K562 (cell line): ENCODE measurements around the gene ADARB2. TPM values are rescaled to one million over a fixed set of nuclear protein-coding genes. Genes with fewer than 3 reads are reported as not detected.

Source experiments
- ATAC-seq: fragments of 200-7000 bp; cut with Tn5 transposase; 3 replicates; pipeline ENCODE4 v1.9.1; 2020; ENCODE audit warnings: moderate library complexity
- BruUV-seq: library from RNA; stranded (reverse); fragments of 400-500 nt; replicated peaks from 2 replicates; lab custom pipeline; 2021; lab: Mats Ljungman, UMichigan
- CTCF ChIA-PET: fragments of 300-600 bp; formaldehyde crosslinking; extraction: SDS; loops from one replicate; lab custom pipeline; 2021; ENCODE audit warnings: low intra/inter-chr PET ratio; lab: Yijun Ruan, JAX
- POLR2A ChIA-PET: fragments of 300-600, 350-650 bp; sonication (Branson Sonifier 250); formaldehyde crosslinking; extraction: SDS; loops from one replicate; lab custom pipeline; 2021; ENCODE audit warnings: antibody characterized with exemption, inconsistent platforms; lab: Yijun Ruan, JAX
- DNase-seq, 4 experiments: peaks; one replicate each; pipeline versions ENCODE4 v3.0.0 to v3.0.0-alpha.2; 2011 to 2018; ENCODE audit warnings: low spot score in 3 of 4, mixed read lengths in 3 of 4; ENCODE audit errors: extremely low read depth in 1 of 4
- FAIRE-seq: peaks from 2 replicates; lab custom pipeline; 2011; peaks lifted over from hg19 to GRCh38; lab: Jason Lieb, UNC
- H2AFZ ChIP-seq: 2 replicates; pipeline ENCODE4 v1.6.0; 2011; ENCODE audit warnings: low read depth, low read length, control low read depth, inconsistent platforms
- H3K27ac ChIP-seq: fragments of 200-600 bp; 3 replicates; pipeline ENCODE4 v1.8.0; 2011; ENCODE audit warnings: low read depth, mild to moderate bottlenecking, control low read depth, inconsistent platforms, low read length, moderate library complexity, mixed read lengths; ENCODE audit errors: extremely low read depth
- H3K27me3 ChIP-seq, 2 experiments: fragments of 300-600 bp in 1 of 2; 2 replicates in 1 of 2; 3 replicates in 1 of 2; pipeline versions ENCODE4 v1.6.0 to v1.8.0; 2011; ENCODE audit warnings: inconsistent platforms in 2 of 2, low read length in 2 of 2, mild to moderate bottlenecking in 1 of 2, mixed read lengths in 1 of 2, moderate library complexity in 1 of 2; ENCODE audit not compliant: control insufficient read depth in 2 of 2, insufficient read depth in 2 of 2
- H3K36me3 ChIP-seq: fragments of 300-600 bp; 3 replicates; pipeline ENCODE4 v1.8.0; 2011; ENCODE audit warnings: mild to moderate bottlenecking, low read length, inconsistent platforms; ENCODE audit not compliant: control insufficient read depth, insufficient read depth
- H3K4me1 ChIP-seq, 2 experiments: fragments of 200-600 bp in 1 of 2; replicated peaks in 1 of 2; 2 replicates in 1 of 2; 3 replicates in 1 of 2; pipeline versions ENCODE4 v1.5.1 to v1.8.0; 2011; ENCODE audit warnings: inconsistent platforms in 2 of 2, low read length in 2 of 2, mild to moderate bottlenecking in 1 of 2, mixed read lengths in 1 of 2, moderate library complexity in 1 of 2; ENCODE audit not compliant: control insufficient read depth in 2 of 2, insufficient read depth in 2 of 2
- H3K4me2 ChIP-seq: 2 replicates; pipeline ENCODE4 v1.6.1; 2011; ENCODE audit warnings: low read length, control low read depth, inconsistent platforms, mixed read lengths; ENCODE audit not compliant: insufficient read depth
- H3K4me3 ChIP-seq: fragments of 200-600 bp; sonication (generic), shearing (Covaris generic); 2 replicates; pipeline ENCODE4 v1.5.1; 2016; ENCODE audit warnings: control low read depth, inconsistent platforms
- H3K79me2 ChIP-seq: fragments of 200-600 bp; 3 replicates; pipeline ENCODE4 v1.8.0; 2011; ENCODE audit warnings: low read length, inconsistent platforms; ENCODE audit not compliant: control insufficient read depth, insufficient read depth
- H3K9ac ChIP-seq, 2 experiments: 2 replicates each; pipeline versions ENCODE4 v1.6.0 to v1.6.1; 2011; ENCODE audit warnings: low read depth in 2 of 2, low read length in 2 of 2, control low read depth in 1 of 2, inconsistent platforms in 1 of 2, mild to moderate bottlenecking in 1 of 2, mixed read lengths in 1 of 2; ENCODE audit not compliant: insufficient read depth in 1 of 2
- H3K9me1 ChIP-seq: one replicate; pipeline ENCODE4 v1.6.0; 2011; ENCODE audit warnings: inconsistent platforms, mild to moderate bottlenecking, low read length, moderate library complexity; ENCODE audit not compliant: control insufficient read depth, insufficient read depth
- H3K9me3 ChIP-seq: replicated peaks from 2 replicates; pipeline ENCODE4 v1.5.1; 2011; ENCODE audit warnings: low read depth, low read length, inconsistent platforms; ENCODE audit not compliant: control insufficient read depth, insufficient read depth
- H4K20me1 ChIP-seq: replicated peaks from 2 replicates; pipeline ENCODE4 v1.6.1; 2011; ENCODE audit warnings: low read length, inconsistent platforms, mixed read lengths; ENCODE audit not compliant: control insufficient read depth, insufficient read depth
- AFF1 ChIP-seq, 2 experiments: fragments of 450-650 bp; IDR thresholded peaks; 2 replicates each; pipeline ENCODE4 v1.6.1; 2018; ENCODE audit warnings: mild to moderate bottlenecking in 2 of 2, low read depth in 1 of 2; ENCODE audit not compliant: partially characterized antibody in 2 of 2
- CLOCK ChIP-seq: fragments of 250-450 bp; sonication (Bioruptor Pico); IDR thresholded peaks from 2 replicates; pipeline ENCODE4 v1.4.0; 2020; ENCODE audit warnings: mild to moderate bottlenecking, moderate library complexity, borderline replicate concordance
- CREBBP ChIP-seq: IDR thresholded peaks from one replicate; pipeline ENCODE4 v1.6.1; 2012; ENCODE audit warnings: low read depth, mild to moderate bottlenecking, control low read depth, inconsistent platforms, low read length
- HCFC1 ChIP-seq: IDR thresholded peaks from 2 replicates; pipeline ENCODE4 v1.6.1; 2012; ENCODE audit warnings: low read depth, low read length, improper control_type of control experiment
- JUNB ChIP-seq: fragments of 450-650 bp; formaldehyde crosslinking; conservative IDR thresholded peaks from 2 replicates; pipeline ENCODE4 v1.4.0; 2020; ENCODE audit warnings: mild to moderate bottlenecking
- ZNF586 ChIP-seq: fragments of 450-650 bp; formaldehyde crosslinking; conservative IDR thresholded peaks from 2 replicates; pipeline ENCODE4 v1.4.0; 2020; ENCODE audit warnings: mild to moderate bottlenecking, moderate library complexity
- ZNF766 ChIP-seq: fragments of 200-800 bp; sonication (Bioruptor generic); conservative IDR thresholded peaks from 2 replicates; pipeline ENCODE4 v1.6.1; 2016; ENCODE audit warnings: missing genetic modification characterization, missing compliant biosample characterization
- WGBS: fragments of 100-300 bp; shearing (Covaris generic); methylation state at CpG from one replicate; pipeline ENCODE4 v1.1.6; 2016; ENCODE audit warnings: low coverage, mixed read lengths; ENCODE audit not compliant: insufficient coverage; ENCODE audit errors: missing lambda C conversion rate; 5-methylcytosine and 5-hydroxymethylcytosine counted together
- in situ Hi-C: fragments of 300-500 bp; cut with MboI; formaldehyde crosslinking; loops from 4 replicates; pipeline ENCODE4 v1.15.0; 2018; ENCODE audit warnings: inconsistent platforms, mixed read lengths
- intact Hi-C: fragments of 100-400 bp; cut with micrococcal nuclease; formaldehyde crosslinking; loops from 2 replicates; pipeline ENCODE4 v1.14.2; 2022
- polyA plus RNA-seq, 8 experiments: library from polyadenylated mRNA; depleted of rRNA in 4 of 8; stranded (reverse) in 5 of 8; unstranded in 3 of 8; fragments of >200 nt; fragmentation: Nextera tagmentation in 2 of 8; fragmentation: Illumina TruSeq in 1 of 8; extraction: Ambion mirVana in 2 of 8; extraction: Trizol in 1 of 8; gene quantifications; 2 replicates each; pipeline versions ENCODE4 v1.2.1 to v1.2.3, GENCODE V29; 2011 to 2014; ENCODE audit warnings: inconsistent platforms in 1 of 8, missing spikeins in 1 of 8
- total RNA-seq, 7 experiments: library from RNA; depleted of rRNA in 6 of 7; stranded (reverse); fragments of >200 nt in 6 of 7; fragmentation: Illumina TruSeq in 2 of 7; extraction: Trizol in 2 of 7; gene quantifications; 2 replicates each; pipeline versions ENCODE4 v1.2.1 to v1.2.3, GENCODE V29; 2011 to 2021; ENCODE audit warnings: low replicate concordance in 1 of 7
- TF ChIP-seq, protein P1 (sequence below): IDR thresholded peaks from 2 replicates; pipeline ENCODE4 v1.6.1; 2014; ENCODE audit warnings: antibody characterized with exemption
- TF ChIP-seq, protein P2 (sequence below): sonication (generic); formaldehyde crosslinking; IDR thresholded peaks from 2 replicates; pipeline ENCODE4 v1.8.1; 2023; ENCODE audit warnings: mild to moderate bottlenecking, missing genetic modification reagents

ADARB2 gene
- total and polyA plus RNA-seq, 9 of the 15 experiments (the other 6 are each of a cell fraction or from before 2014, with no cell fraction given), result not detected

GRCh38 chr10:1413823-1414222 lies 323.5 kb downstream of the ADARB2 start:
- H2AFZ ChIP-seq, result no peak overlapping the region
- FAIRE-seq (no peak), ATAC-seq (no peak), DNase-seq (no peak)
- BruUV-seq, result no TSS peak
- ChIA-PET CTCF (no interaction called here), POLR2A (interaction anchor here (0.7 kb wide), 1 partner anchor 295 kb away, joined by 5 read pairs; no protein-coding TSS in a partner anchor)
- no peak overlapping the region for H3K4me3 ChIP-seq
- H3K79me2 ChIP-seq, result no peaks in the 10 kb centered on the region
- H3K4me1 ChIP-seq, result peaks cover 0 to 3% of the 10 kb centered on the region in 2 experiments; a peak in 1 of 5 replicates
- TF ChIP-seq JUNB (CRISPR knock-in tag), result no peak
- TF ChIP-seq CLOCK (CRISPR knock-in tag), result no peak
- no peak for TF ChIP-seq HCFC1
- no peak for TF ChIP-seq CREBBP
- TF ChIP-seq ZNF766 (CRISPR knock-in tag), result no peak
- TF ChIP-seq, protein P1, sequence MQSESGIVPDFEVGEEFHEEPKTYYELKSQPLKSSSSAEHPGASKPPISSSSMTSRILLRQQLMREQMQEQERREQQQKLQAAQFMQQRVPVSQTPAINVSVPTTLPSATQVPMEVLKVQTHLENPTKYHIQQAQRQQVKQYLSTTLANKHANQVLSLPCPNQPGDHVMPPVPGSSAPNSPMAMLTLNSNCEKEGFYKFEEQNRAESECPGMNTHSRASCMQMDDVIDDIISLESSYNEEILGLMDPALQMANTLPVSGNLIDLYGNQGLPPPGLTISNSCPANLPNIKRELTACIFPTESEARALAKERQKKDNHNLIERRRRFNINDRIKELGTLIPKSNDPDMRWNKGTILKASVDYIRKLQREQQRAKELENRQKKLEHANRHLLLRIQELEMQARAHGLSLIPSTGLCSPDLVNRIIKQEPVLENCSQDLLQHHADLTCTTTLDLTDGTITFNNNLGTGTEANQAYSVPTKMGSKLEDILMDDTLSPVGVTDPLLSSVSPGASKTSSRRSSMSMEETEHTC, result no peak
- TF ChIP-seq, protein P2, sequence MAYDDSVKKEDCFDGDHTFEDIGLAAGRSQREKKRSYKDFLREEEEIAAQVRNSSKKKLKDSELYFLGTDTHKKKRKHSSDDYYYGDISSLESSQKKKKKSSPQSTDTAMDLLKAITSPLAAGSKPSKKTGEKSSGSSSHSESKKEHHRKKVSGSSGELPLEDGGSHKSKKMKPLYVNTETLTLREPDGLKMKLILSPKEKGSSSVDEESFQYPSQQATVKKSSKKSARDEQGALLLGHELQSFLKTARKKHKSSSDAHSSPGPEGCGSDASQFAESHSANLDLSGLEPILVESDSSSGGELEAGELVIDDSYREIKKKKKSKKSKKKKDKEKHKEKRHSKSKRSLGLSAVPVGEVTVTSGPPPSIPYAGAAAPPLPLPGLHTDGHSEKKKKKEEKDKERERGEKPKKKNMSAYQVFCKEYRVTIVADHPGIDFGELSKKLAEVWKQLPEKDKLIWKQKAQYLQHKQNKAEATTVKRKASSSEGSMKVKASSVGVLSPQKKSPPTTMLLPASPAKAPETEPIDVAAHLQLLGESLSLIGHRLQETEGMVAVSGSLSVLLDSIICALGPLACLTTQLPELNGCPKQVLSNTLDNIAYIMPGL (CRISPR knock-in tag), result no peak
- no peak for TF ChIP-seq AFF1 (IDR thresholded peaks at IDR 0.05; ENCODE audit: low read depth in 1 of 2, partially characterized antibody in 2 of 2)
- no peak for TF ChIP-seq ZNF586
- WGBS, result 3% methylated on average over 7 of the region's 7 CpGs
- H3K4me2 ChIP-seq, result no peak overlapping the region
- H3K27me3 ChIP-seq, result peaks cover 31 to 64% of the 10 kb centered on the region in 2 experiments
- no peak overlapping the region for H3K9ac ChIP-seq
- intact Hi-C loops (no loop called here), in situ Hi-C loops (no loop called here)
- no peak overlapping the region for H3K27ac ChIP-seq
- no peaks in the 10 kb centered on the region for H3K9me1 ChIP-seq
- H4K20me1 ChIP-seq, result no peaks in the 10 kb centered on the region
- H3K36me3 ChIP-seq, result no peaks in the 10 kb centered on the region
- H3K9me3 ChIP-seq, result no peaks in the 10 kb centered on the region
